Keratinocyte (primary cell): ENCODE data around the gene SLC46A3. TPM values are rescaled to one million over a fixed set of nuclear protein-coding genes. Genes with fewer than 3 reads are reported as not detected.

Experiments used
- DNase-seq: peaks from one replicate; pipeline ENCODE4 v3.0.0-alpha.2; 2011; ENCODE audit warnings: low read depth, missing footprints, low spot score
- FAIRE-seq: peaks from 2 replicates; lab custom pipeline; 2011; peaks lifted over from hg19 to GRCh38; lab: Jason Lieb, UNC
- H2AFZ ChIP-seq: 2 replicates; pipeline ENCODE4 v1.6.0; 2012; ENCODE audit warnings: low read length, control low read depth, inconsistent platforms; ENCODE audit not compliant: control insufficient read depth
- H3K27ac ChIP-seq: 2 replicates; pipeline ENCODE4 v1.5.1; 2011; ENCODE audit warnings: low read length; ENCODE audit not compliant: control insufficient read depth, insufficient read depth
- H3K27me3 ChIP-seq: 3 replicates; pipeline ENCODE4 v1.6.0; 2011; ENCODE audit warnings: low read length; ENCODE audit not compliant: control insufficient read depth, insufficient read depth; ENCODE audit errors: extremely low read depth
- H3K36me3 ChIP-seq, 2 experiments: 2 replicates in 1 of 2; 3 replicates in 1 of 2; pipeline ENCODE4 v1.5.1; 2011; ENCODE audit warnings: low read length in 2 of 2, mild to moderate bottlenecking in 1 of 2; ENCODE audit not compliant: control insufficient read depth in 2 of 2, insufficient read depth in 2 of 2; ENCODE audit errors: extremely low read depth in 1 of 2
- H3K4me1 ChIP-seq: 3 replicates; pipeline ENCODE4 v1.5.1; 2011; ENCODE audit warnings: low read length; ENCODE audit not compliant: control insufficient read depth, insufficient read depth; ENCODE audit errors: extremely low read depth
- H3K4me2 ChIP-seq: 3 replicates; pipeline ENCODE4 v1.6.0; 2011; ENCODE audit warnings: low read depth, low read length; ENCODE audit not compliant: control insufficient read depth, insufficient read depth; ENCODE audit errors: extremely low read depth
- H3K4me3 ChIP-seq, 3 experiments: fragments of 200-600 bp in 1 of 3; sonication (generic) in 1 of 3; 2 replicates in 2 of 3; 3 replicates in 1 of 3; pipeline ENCODE4 v1.5.1; 2011 to 2016; ENCODE audit warnings: low read length in 3 of 3, mild to moderate bottlenecking in 3 of 3, control low read depth in 2 of 3, inconsistent platforms in 1 of 3, low read depth in 1 of 3, mixed read lengths in 1 of 3, mixed run types in 1 of 3, moderate library complexity in 1 of 3; ENCODE audit not compliant: control insufficient read depth in 2 of 3, insufficient read depth in 2 of 3; ENCODE audit errors: extremely low read depth in 1 of 3
- H3K79me2 ChIP-seq: 2 replicates; pipeline ENCODE4 v1.6.0; 2012; ENCODE audit warnings: low read length; ENCODE audit not compliant: control insufficient read depth, insufficient read depth
- H3K9ac ChIP-seq: 3 replicates; pipeline ENCODE4 v1.6.0; 2011; ENCODE audit warnings: low read length; ENCODE audit not compliant: control insufficient read depth, insufficient read depth; ENCODE audit errors: extremely low read depth
- H3K9me1 ChIP-seq: 3 replicates; pipeline ENCODE4 v1.6.0; 2011; ENCODE audit warnings: low read length; ENCODE audit not compliant: control insufficient read depth, insufficient read depth; ENCODE audit errors: extremely low read depth
- H3K9me3 ChIP-seq: 2 replicates; pipeline ENCODE4 v1.5.1; 2012; ENCODE audit warnings: low read depth, low read length; ENCODE audit not compliant: control insufficient read depth
- H4K20me1 ChIP-seq: 3 replicates; pipeline ENCODE4 v1.6.0; 2011; ENCODE audit warnings: low read length; ENCODE audit not compliant: control insufficient read depth, insufficient read depth; ENCODE audit errors: extremely low read depth
- CTCF ChIP-seq, 3 experiments: IDR thresholded peaks in 1 of 3; conservative IDR thresholded peaks in 1 of 3; optimal IDR thresholded peaks in 1 of 3; 2 replicates in 2 of 3; 3 replicates in 1 of 3; pipeline versions ENCODE3 to v1.5.1; 2011; ENCODE audit warnings: low read length in 3 of 3, mild to moderate bottlenecking in 3 of 3, moderate library complexity in 2 of 3, control low read depth in 1 of 3, inconsistent platforms in 1 of 3; ENCODE audit not compliant: insufficient read depth in 2 of 3; ENCODE audit errors: extremely low read depth in 1 of 3
- EZH2 ChIP-seq: IDR thresholded peaks from one replicate; pipeline ENCODE4 v1.6.1; 2012; ENCODE audit warnings: inconsistent platforms, mild to moderate bottlenecking, low read length, moderate library complexity
- dilution Hi-C: fragments of 300-500 bp; cut with MboI; formaldehyde crosslinking; loops from one replicate; pipeline ENCODE4 v1.7.0; 2020; ENCODE audit warnings: low sequenced_read_pairs; ENCODE audit not compliant: extremely low pct_ligation_motif_present
- polyA plus RNA-seq, 5 experiments: library from polyadenylated mRNA; depleted of rRNA in 3 of 5; stranded (reverse) in 3 of 5; stranded (forward) in 1 of 5; unstranded in 1 of 5; fragments of >200 nt; gene quantifications; 1 replicate in 1 of 5; 2 replicates in 3 of 5; 3 replicates in 1 of 5; pipeline versions ENCODE4 v1.2.1 to v1.2.3, GENCODE V29; 2011 to 2012; ENCODE audit warnings: missing spikeins in 2 of 5, low read depth in 1 of 5, low replicate concordance in 1 of 5

SLC46A3 gene
- polyA plus RNA-seq, 1 donor (not counting 4 experiments of a cell fraction or from before 2014, with no cell fraction given): 14.1 TPM

- no peaks in the 10 kb centered on the region for H3K79me2 ChIP-seq
- peak overlapping the region; percentile 86 for H3K27ac ChIP-seq
- peak overlapping the region in 2 of 3 experiments; percentile 32 to 54 for H3K4me3 ChIP-seq
- TF ChIP-seq CTCF (optimal IDR thresholded peaks at IDR 0.05 in 1 of 3, IDR thresholded peaks at IDR 0.05 in 1 of 3, conservative IDR thresholded peaks at IDR 0.05 in 1 of 3; ENCODE audit: extremely low read depth in 1 of 3, insufficient read depth in 2 of 3, low read length in 3 of 3): no peak
- TF ChIP-seq EZH2: no peak
- no peaks in the 10 kb centered on the region for H3K9me3 ChIP-seq
- dilution Hi-C loops: no loop called here
- peak overlapping the region; percentile 90 for H3K4me2 ChIP-seq
- peak overlapping the region; percentile 37 for H2AFZ ChIP-seq
- peak overlapping the region; percentile 62 for H3K9ac ChIP-seq
- no peaks in the 10 kb centered on the region for H3K9me1 ChIP-seq
- DNase-seq (no peak), FAIRE-seq (no peak)
- peaks cover 0 to 10% of the 10 kb centered on the region in 2 experiments for H3K36me3 ChIP-seq
- H3K4me1 ChIP-seq: peaks cover 35% of the 10 kb centered on the region
- no peaks in the 10 kb centered on the region for H3K27me3 ChIP-seq
- H4K20me1 ChIP-seq: no peaks in the 10 kb centered on the region
Measured at GRCh38 chr13:28717170-28717569, 1.6 kb downstream of the SLC46A3 start.

- peak overlapping the region; percentile 30 for H3K9ac ChIP-seq
- H3K9me1 ChIP-seq: no peaks in the 10 kb centered on the region
- peak; percentile 86 for FAIRE-seq
- no peaks in the 10 kb centered on the region for H3K9me3 ChIP-seq
- H2AFZ ChIP-seq: peak overlapping the region; percentile 54
- peak overlapping the region; percentile 90 for H3K4me2 ChIP-seq
- peak overlapping the region; percentile 86 for H3K27ac ChIP-seq
- TF ChIP-seq CTCF (optimal IDR thresholded peaks at IDR 0.05 in 1 of 3, IDR thresholded peaks at IDR 0.05 in 1 of 3, conservative IDR thresholded peaks at IDR 0.05 in 1 of 3; ENCODE audit: extremely low read depth in 1 of 3, insufficient read depth in 2 of 3, low read length in 3 of 3): no peak
- TF ChIP-seq EZH2: no peak
- dilution Hi-C loops: no loop called here
- H3K36me3 ChIP-seq: peaks cover 2 to 10% of the 10 kb centered on the region in 2 experiments
- H3K27me3 ChIP-seq: no peaks in the 10 kb centered on the region
- no peaks in the 10 kb centered on the region for H4K20me1 ChIP-seq
- peaks cover 35% of the 10 kb centered on the region for H3K4me1 ChIP-seq
- no peaks in the 10 kb centered on the region for H3K79me2 ChIP-seq
- H3K4me3 ChIP-seq: peak overlapping the region in 2 of 3 experiments; percentile 13 to 29
- DNase-seq: peak; percentile 76
Measured at GRCh38 chr13:28716511-28716910, 2.3 kb downstream of the SLC46A3 start.
